NCI-H2107 (cell line): Measurements from ENCODE around the gene NOP58.
"Not testable (repeated sequence)": the region's sequence is repeated elsewhere in the genome, so short reads cannot be mapped to it uniquely, and the experiment has no call there.

Source experiments
- DNase-seq: peaks from one replicate; lab custom pipeline; 2025; lab: John Stamatoyannopoulos, UW

Gene NOP58

DNA sequence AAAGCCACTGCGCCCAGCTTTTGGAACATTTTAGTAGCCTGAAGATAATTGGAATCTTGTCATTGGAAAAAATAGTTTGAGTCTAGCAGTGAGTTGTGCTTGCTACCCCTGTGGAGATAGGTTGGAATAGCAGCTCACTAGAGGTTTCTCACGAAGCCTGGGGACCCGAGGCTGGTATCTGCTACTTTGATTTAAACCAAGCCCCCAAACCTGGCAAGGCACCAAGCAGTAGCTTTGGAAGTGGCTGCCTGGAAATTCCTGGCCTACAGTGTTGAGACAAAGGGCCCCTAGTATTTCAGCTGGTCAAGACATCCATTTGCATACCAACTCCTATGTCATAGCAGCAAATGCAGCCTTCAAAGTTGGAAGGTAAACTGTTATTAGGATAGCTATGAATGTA is 42.1 kb downstream of the NOP58 start:
- no peak for DNase-seq

DNA sequence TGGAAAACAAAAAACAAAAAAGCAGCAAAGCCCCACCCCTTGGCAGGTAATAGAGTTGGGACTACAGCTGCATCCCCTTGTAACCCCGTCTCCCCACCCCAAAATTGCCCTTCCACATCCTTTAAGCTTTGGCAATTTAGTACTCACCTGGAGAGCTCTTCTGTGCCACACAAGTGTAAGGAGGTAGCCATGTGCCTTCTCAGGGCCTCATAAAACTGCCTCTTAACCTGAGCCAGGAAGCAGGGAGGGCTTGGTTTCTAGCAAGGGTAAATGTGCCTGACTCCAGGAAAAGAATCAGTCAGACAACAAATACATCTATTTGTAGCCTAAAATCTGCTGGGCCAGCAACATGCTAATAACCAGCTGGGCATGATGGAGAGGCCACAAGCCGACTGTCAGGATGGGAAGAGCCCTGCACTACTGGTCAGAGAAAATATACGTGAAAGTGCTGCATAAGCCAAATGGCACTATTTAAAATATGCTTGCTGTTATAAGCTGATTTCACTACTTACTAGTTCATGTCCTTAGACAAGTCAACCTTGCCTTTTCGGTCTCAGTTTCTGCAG is 46.3 kb downstream of the NOP58 start:
- no peak for DNase-seq

DNA sequence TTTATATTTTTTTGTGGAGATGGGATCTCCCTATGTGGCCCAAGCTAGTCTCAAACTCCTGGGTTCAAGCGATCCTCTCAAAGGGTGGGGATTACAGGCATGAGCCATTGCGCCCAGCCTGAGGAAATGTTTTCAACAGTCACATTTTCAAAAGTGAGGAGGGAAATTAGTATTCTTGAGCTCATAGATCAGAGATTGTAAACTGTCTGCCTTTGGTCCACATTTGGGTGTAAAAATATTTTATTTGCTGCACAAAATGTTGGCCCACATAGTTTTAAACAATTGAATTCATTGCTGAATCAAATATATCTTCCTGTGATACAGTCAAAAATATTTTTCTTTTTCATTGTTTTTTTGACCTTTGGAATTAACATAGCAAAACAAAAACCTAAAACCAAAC is 48.6 kb downstream of the NOP58 start:
- no peak for DNase-seq

DNA sequence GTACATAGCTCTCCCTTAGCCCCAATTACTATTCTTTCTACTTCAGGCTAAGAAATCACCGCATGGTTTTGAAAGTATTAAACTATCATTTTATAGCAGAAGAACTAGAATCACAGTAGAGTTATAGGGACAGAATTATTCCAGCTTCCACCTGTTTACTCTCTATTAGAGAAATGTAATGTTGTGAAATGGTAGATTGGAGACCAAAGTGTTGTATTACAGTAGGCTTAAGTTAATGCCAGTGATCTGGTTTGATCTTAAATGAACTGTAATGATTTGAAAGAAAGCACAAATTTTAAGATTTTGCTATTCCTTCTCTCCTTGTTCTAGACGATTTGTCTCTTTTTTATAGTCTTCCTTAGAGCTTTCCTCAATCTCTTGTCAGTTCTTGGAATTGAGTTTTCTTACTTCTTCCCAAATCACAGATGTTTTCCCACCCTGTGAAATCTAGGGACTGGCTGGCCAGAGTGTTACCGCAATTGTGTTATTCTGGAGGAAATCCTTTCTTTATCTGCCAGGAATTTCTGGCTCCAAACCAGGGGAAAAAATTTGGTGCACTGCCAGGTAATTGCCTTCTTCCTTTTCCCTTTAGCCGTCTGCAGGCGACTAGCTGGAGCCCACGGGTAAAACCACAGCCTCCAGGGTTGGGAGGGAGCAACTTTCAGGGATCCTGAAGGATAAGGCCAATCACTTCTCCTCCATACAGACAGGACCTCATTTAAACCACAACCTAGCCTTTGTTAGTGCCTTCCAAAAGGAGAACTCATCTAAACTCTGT is 51.7 kb downstream of the NOP58 start:
- no peak for DNase-seq

DNA sequence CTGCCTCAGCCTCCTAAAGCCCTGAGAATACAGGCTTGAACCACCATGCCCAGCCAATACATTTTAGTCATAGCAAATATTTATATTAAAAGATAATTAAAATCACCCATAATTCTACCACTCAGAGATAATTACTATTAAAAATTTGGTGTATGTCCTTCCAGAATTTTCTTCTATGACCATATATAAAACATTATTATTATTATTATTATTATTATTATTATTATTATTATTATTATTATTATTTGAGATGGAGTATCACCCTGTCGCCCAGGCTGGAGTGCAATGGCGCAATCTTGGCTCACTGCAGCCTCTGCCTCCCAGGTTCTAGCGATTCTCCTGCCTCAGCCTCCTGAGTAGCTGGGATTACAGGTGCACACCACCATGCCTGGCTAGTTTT is 54.8 kb downstream of the NOP58 start:
- DNase-seq, result not testable (repeated sequence)

DNA sequence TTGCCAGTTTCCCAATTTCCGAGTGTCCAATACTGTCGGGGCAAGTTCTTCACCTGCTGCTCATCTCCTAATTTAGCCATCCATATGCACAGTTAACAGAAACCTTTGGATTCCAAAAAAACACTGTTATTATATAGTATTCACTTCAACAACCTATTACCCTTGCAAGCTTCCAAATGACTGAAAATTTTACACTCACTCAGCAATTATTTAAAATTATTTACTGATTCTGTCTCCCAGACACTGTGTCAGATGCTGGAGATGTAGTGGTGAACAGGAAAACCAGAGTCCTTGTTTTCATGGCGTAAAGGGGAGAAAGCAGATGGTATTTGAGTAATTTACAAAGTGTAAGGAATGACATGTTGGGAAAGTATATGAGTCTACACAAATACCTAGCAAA is 56.9 kb downstream of the NOP58 start:
- no peak for DNase-seq

DNA sequence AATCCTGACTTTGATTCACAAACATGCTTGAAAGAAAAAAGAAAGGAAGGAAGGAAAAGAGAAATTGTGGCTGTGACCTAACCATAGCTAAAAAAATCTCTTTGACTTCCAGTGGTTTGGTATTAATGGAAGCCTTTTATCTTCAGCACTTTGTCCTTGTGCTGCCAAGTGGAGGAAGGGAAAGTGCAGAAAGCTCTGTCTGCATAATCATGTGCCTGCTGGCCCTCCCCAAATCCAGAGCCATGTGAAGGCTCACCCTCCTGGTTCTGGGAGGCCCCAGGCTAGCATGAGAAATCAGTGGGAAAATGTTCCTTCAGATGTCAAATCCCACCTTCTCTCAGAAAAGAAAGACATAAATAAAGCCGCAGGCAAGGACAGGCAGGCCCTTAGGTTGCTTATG is 62.3 kb downstream of the NOP58 start:
- no peak for DNase-seq

DNA sequence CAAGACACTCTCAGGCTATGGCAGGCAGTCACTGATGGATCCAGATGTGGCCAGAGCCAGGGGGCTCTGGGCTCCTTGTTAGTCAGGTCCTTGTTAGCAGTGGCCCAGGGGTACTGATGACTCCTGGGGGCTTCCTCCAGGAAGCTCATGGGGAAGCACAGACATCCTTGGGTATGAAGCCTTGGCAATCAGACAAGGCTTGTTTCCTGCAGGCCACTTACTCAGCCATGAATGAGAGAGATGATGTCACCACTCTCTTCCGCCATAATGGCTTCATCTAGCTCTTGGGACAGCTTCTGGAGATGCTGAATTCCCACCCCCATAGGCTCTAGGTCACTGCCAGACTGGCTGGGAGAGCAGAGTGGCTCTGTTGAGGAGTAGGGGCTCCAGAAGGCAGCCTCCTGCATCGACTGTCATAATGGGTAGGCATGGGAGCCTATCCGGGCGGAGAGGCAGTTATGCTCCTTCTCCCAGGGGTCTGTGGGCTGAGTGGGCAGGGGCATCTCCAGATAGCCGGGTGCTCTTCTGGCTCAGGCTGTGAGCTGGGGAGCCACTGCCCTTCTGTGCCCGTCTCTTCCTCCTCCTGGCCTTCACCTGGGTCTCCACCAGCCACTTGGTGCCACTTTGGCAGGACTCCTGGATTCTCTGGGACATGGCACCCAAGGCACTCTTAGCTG is 70.4 kb downstream of the NOP58 start:
- DNase-seq, result no peak

DNA sequence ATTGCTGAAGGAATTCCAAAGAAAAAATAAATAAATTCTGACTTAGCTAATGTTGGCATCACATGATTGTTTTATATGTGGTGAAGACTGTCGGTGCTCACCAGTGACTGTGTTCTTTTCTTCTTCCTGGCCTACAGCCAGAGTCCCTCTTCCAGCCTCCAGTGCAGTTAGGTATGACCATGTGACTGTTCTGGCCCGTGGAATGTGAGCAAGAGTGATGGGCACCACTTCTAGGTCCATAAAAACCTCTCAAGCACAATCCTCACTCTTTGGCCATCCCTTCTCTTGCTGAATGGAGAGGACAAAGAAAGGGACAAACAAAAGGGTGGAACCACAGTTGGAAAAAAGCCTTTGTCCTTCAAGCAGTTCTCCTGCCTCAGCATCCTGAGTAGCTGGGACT is 71.6 kb downstream of the NOP58 start:
- no peak for DNase-seq

DNA sequence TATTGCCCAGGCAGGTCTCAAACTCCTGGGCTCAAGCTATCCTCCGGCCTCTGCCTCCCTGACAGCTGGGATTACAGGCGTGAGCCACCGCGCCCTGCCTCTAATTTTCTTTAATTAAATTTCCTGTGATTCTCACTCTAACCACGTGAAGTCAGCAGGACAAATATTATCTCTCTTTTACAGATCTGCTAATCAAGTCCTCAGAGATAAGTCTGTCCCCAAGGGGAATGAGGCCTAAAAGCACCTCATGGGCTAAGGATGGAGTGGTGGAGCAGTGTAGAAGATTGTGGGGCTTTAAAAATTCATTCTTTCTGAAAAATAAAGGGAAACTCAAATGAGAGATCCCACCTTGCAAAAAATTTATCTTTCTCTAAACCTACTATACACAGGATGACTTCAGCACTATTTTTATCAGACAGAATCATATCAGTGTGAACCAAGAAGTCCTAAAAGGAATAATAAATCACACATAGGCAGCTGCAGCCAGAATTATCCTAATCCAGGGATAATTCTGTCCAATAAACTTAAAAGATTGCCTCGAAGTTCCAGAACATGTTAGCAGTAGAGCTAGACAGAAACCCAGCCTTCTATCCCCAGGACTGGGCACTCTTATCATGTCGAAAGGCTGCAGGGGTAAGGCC is 72.3 kb downstream of the NOP58 start:
- no peak for DNase-seq

DNA sequence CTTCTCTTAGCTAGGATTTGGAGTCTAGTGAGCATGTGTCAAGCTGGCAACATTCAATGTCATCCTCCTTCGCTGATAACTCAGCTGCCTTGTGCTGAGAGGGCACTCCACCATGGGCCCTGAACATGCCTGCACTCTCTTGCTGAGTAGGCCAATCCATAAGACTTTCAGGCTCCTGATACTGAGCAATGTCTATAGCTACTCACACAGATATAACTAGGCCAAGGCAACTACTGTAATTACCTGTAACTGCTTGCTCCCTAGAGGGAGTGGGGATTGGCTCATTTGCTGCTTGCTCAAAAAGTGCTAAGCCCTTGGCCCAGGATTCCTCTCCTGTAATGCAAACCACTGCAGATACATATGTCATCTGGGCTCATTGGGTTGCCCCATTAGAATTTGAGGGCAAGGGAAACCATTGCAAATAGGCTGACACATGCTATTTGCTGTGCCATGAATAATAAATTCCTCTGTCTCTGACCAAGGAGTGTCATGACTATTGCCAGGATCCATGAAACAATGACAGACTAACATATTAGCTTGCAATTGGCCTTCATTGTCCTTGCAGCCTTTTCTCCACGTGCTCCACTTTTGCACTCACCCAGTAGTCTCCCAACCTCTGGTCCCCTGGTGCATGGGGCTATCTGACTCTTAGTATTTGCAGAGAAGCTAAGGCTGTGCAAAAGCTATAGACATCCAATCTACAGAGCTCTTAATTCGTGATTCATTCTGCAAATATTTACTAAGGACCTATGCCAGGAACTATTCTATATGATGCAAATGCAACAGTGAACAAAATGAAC is 73.7 kb downstream of the NOP58 start:
- DNase-seq, result no peak

DNA sequence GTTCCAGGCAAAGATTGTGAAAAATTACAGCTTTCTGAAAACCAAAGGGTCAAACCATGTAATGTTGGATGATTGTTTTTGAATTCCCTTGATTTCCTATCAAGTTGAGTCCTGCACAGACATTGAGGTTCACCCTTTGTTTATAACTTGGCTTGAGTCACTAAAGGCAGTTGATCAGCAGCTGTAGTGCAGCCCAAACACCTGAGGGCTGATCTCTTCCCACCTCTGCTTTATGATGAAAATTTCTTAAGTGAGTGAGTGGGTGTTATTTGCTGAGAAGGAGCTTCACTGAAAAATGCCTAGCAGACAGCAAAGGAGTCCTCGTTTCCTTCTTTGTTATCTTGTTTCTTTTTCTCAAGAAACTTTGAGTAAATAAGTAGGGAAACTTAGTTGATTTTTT is 78.6 kb downstream of the NOP58 start:
- no peak for DNase-seq

DNA sequence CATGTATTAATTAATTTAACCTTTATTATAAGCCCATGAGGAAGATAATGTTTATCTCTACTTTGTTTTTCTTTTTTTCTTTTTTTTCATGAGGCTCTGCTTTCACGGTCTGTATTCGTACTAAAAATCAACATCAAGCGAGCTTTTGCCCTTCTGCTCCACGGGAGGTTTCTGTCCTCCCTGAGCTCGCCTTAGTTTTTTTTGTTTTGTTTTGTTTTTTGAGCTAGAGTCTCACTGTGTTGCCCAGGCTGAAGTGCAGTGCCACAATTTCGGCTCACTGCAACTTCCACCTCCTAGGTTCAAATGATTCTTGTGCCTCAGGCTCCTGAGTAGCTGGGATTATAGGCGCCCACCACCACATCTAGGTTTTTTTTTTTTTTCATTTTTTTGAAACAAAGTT is 80.6 kb downstream of the NOP58 start:
- DNase-seq, result no peak
